B cell (primary cell): ENCODE results near the gene ABCC5. TPM values are rescaled to one million over a fixed set of nuclear protein-coding genes. Genes with fewer than 3 reads are reported as not detected.

Source experiments
- ATAC-seq: fragments of 200-7000 bp; cut with Tn5 transposase; one replicate; pipeline ENCODE4 v1.10.0; 2021; ENCODE audit warnings: low read depth, mild to moderate bottlenecking, moderate number of reproducible peaks, moderate library complexity
- CTCF ChIA-PET: fragments of 350-600 bp; sonication (Branson Sonifier 250); formaldehyde crosslinking; loops from one replicate; lab custom pipeline; 2021; ENCODE audit warnings: antibody characterized with exemption, inconsistent platforms; lab: Charles Lee
- POLR2A ChIA-PET: fragments of 350-600 bp; sonication (Branson Sonifier 250); formaldehyde crosslinking; loops from one replicate; lab custom pipeline; 2021; ENCODE audit warnings: antibody characterized with exemption; lab: Charles Lee
- DNase-seq: peaks from one replicate; pipeline ENCODE4 v3.0.0; 2013
- H2AFZ ChIP-seq: 2 replicates; pipeline ENCODE4 v1.6.1; 2012; ENCODE audit warnings: mild to moderate bottlenecking, low read depth, low read length; ENCODE audit not compliant: insufficient read depth, poor library complexity, severe bottlenecking
- H3K27ac ChIP-seq, 2 donors: 1 replicate in 1 of 2; 2 replicates in 1 of 2; pipeline ENCODE4 v1.5.1; 2012 to 2013; ENCODE audit warnings: low read length in 2 of 2, mild to moderate bottlenecking in 2 of 2, moderate library complexity in 1 of 2
- H3K27me3 ChIP-seq, 4 experiments: fragments of 200-600 bp in 1 of 4; sonication (generic) in 1 of 4; replicated peaks in 1 of 4; 1 replicate in 2 of 4; 2 replicates in 2 of 4; pipeline versions ENCODE4 v1.6.1 to v1.7.0; 2013 to 2016; ENCODE audit warnings: low read length in 3 of 4, mild to moderate bottlenecking in 2 of 4, mixed read lengths in 1 of 4, moderate library complexity in 1 of 4; ENCODE audit not compliant: insufficient read depth in 4 of 4, control insufficient read depth in 3 of 4; ENCODE audit errors: control extremely low read depth in 1 of 4
- H3K36me3 ChIP-seq, 2 experiments: replicated peaks in 1 of 2; 1 replicate in 1 of 2; 2 replicates in 1 of 2; pipeline versions ENCODE4 v1.6.1 to v1.7.1; 2013; ENCODE audit warnings: low read length in 1 of 2; ENCODE audit not compliant: insufficient read depth in 2 of 2, control insufficient read depth in 1 of 2; ENCODE audit errors: control extremely low read depth in 1 of 2, extremely low read depth in 1 of 2
- H3K4me1 ChIP-seq, 2 donors: fragments of 200-600 bp in 1 of 2; sonication (generic) in 1 of 2; 1 replicate in 1 of 2; 2 replicates in 1 of 2; pipeline versions ENCODE4 v1.5.1 to v1.6.1; 2013 to 2017; ENCODE audit warnings: low read length in 2 of 2; ENCODE audit not compliant: control insufficient read depth in 2 of 2, insufficient read depth in 2 of 2
- H3K4me2 ChIP-seq: replicated peaks from 2 replicates; pipeline ENCODE3; 2012; ENCODE audit warnings: mild to moderate bottlenecking, low read depth, low read length; ENCODE audit not compliant: poor library complexity, severe bottlenecking
- H3K4me3 ChIP-seq, 5 experiments: fragments of 200-600 bp in 1 of 5; sonication (generic) in 1 of 5; 1 replicate in 3 of 5; 2 replicates in 2 of 5; pipeline versions ENCODE4 v1.5.1 to v1.7.0; 2011 to 2016; ENCODE audit warnings: low read length in 4 of 5, mild to moderate bottlenecking in 4 of 5, low read depth in 2 of 5, control low read depth in 1 of 5, moderate library complexity in 1 of 5; ENCODE audit not compliant: insufficient read depth in 1 of 5; ENCODE audit errors: control extremely low read depth in 1 of 5, extremely low read depth in 1 of 5
- H3K79me2 ChIP-seq: fragments of 200-600 bp; sonication (generic); one replicate; pipeline ENCODE4 v1.6.0; 2016; ENCODE audit warnings: low read length; ENCODE audit not compliant: control insufficient read depth, insufficient read depth
- H3K9ac ChIP-seq: fragments of 200-600 bp; sonication (generic); 2 replicates; pipeline ENCODE4 v1.6.1; 2017; ENCODE audit warnings: mild to moderate bottlenecking, low read length, moderate library complexity
- H3K9me3 ChIP-seq, 3 donors: one replicate each; pipeline versions ENCODE4 v1.6.1 to v1.7.1; 2013; ENCODE audit warnings: low read length in 2 of 3; ENCODE audit not compliant: control insufficient read depth in 2 of 3, insufficient read depth in 1 of 3; ENCODE audit errors: control extremely low read depth in 1 of 3
- H4K20me1 ChIP-seq: 2 replicates; pipeline ENCODE4 v1.6.0; 2012; ENCODE audit warnings: mild to moderate bottlenecking, low read length; ENCODE audit not compliant: insufficient read depth, control insufficient read depth, poor library complexity, severe bottlenecking
- H3K27ac Mint-ChIP-seq: one replicate; pipeline ENCODE4 v1.8.0; 2021; ENCODE audit warnings: mixed read lengths
- H3K27me3 Mint-ChIP-seq: one replicate; pipeline ENCODE4 v1.8.0; 2021; ENCODE audit warnings: mixed read lengths
- H3K4me1 Mint-ChIP-seq: one replicate; pipeline ENCODE4 v1.8.0; 2021; ENCODE audit warnings: mixed read lengths
- H3K4me3 Mint-ChIP-seq: one replicate; pipeline ENCODE4 v1.8.0; 2021; ENCODE audit warnings: mixed read lengths
- H3K9me3 Mint-ChIP-seq: one replicate; pipeline ENCODE4 v1.8.0; 2022; ENCODE audit warnings: mixed read lengths; ENCODE audit not compliant: insufficient read depth
- CTCF ChIP-seq: fragments of 200-600 bp; IDR thresholded peaks from one replicate; pipeline ENCODE4 v1.8.0; 2022; ENCODE audit warnings: antibody characterized with exemption, mild to moderate bottlenecking
- EZH2 ChIP-seq: IDR thresholded peaks from 2 replicates; pipeline ENCODE4 v1.6.1; 2012; ENCODE audit warnings: borderline replicate concordance, low read depth, mild to moderate bottlenecking, moderate library complexity, low read length; ENCODE audit not compliant: insufficient read depth, poor library complexity, severe bottlenecking
- WGBS: methylation state at CpG from one replicate; pipeline ENCODE4 v1.1.5; 2013; ENCODE audit warnings: missing lambda C conversion rate; ENCODE audit not compliant: insufficient coverage; 5-methylcytosine and 5-hydroxymethylcytosine counted together
- intact Hi-C: fragments of 100-400 bp; cut with micrococcal nuclease; formaldehyde crosslinking; loops from one replicate; pipeline ENCODE4 v1.10.0; 2022
- polyA plus RNA-seq: library from polyadenylated mRNA; depleted of rRNA; stranded (reverse); fragments of >200 nt; gene quantifications from 2 replicates; pipeline ENCODE4 v1.2.3, GENCODE V29; 2012
- total RNA-seq, 2 donors: library from RNA; stranded (reverse); fragments of 120-200 nt in 1 of 2; gene quantifications; 1 replicate in 1 of 2; 2 replicates in 1 of 2; pipeline versions ENCODE4 v1.2.3 to v1.2.4, GENCODE V29; 2013 to 2022

Gene ABCC5
- total and polyA plus RNA-seq, 2 donors (not counting 1 experiment from before 2014, with no cell fraction given), result 13.4 to 29.5 TPM

GRCh38 chr3:183907176-183907575 lies 110.5 kb downstream of the ABCC5 start:
- no peaks in the 10 kb centered on the region for H3K36me3 ChIP-seq
- H3K9ac ChIP-seq, result no peak overlapping the region
- Mint-ChIP-seq H3K4me1 (no peaks in the 10 kb centered on the region), H3K4me3 (no peak overlapping the region), H3K9me3 (no peaks in the 10 kb centered on the region), H3K27me3 (peaks cover 6% of the 10 kb centered on the region), H3K27ac (no peak overlapping the region)
- no peaks in the 10 kb centered on the region for H3K4me1 ChIP-seq
- POLR2A ChIA-PET, result no interaction called here
- H3K4me2 ChIP-seq, result no peak overlapping the region
- H3K79me2 ChIP-seq, result no peaks in the 10 kb centered on the region
- H3K4me3 ChIP-seq, result no peak overlapping the region
- intact Hi-C loops, result no loop called here
- no peaks in the 10 kb centered on the region for H4K20me1 ChIP-seq
- no peak overlapping the region for H2AFZ ChIP-seq
- DNase-seq (no peak), ATAC-seq (no peak)
- WGBS, result 52% methylated on average over 2 of the region's 6 CpGs
- no peaks in the 10 kb centered on the region for H3K27me3 ChIP-seq
- no peaks in the 10 kb centered on the region for H3K9me3 ChIP-seq
- CTCF ChIA-PET, result interaction anchor here (5.3 kb wide), 1 partner anchor 11 kb away, joined by 21 read pairs; no protein-coding TSS in a partner anchor
- no peak for TF ChIP-seq EZH2
- no peak for TF ChIP-seq CTCF
- no peak overlapping the region for H3K27ac ChIP-seq

- H2AFZ ChIP-seq, result no peak overlapping the region
- H3K27me3 ChIP-seq, result peaks cover 0 to 2% (median 0%) of the 10 kb centered on the region in 4 experiments
- CTCF ChIA-PET, result interaction anchor here (1.3 to 5.3 kb wide), 2 partner anchors 10 to 21 kb away, joined by 3 to 21 read pairs; no protein-coding TSS in a partner anchor
- H3K36me3 ChIP-seq, result no peaks in the 10 kb centered on the region
- intact Hi-C loops, result no loop called here
- Mint-ChIP-seq H3K27ac (no peak overlapping the region), H3K4me3 (no peak overlapping the region), H3K9me3 (no peaks in the 10 kb centered on the region), H3K4me1 (no peaks in the 10 kb centered on the region), H3K27me3 (peaks cover 10% of the 10 kb centered on the region)
- H3K4me2 ChIP-seq, result no peak overlapping the region
- no peaks in the 10 kb centered on the region for H3K9me3 ChIP-seq
- H3K9ac ChIP-seq, result no peak overlapping the region
- TF ChIP-seq CTCF (no peak), EZH2 (no peak)
- 81% methylated on average over 11 of the region's 13 CpGs for WGBS
- POLR2A ChIA-PET, result no interaction called here
- no peaks in the 10 kb centered on the region for H3K4me1 ChIP-seq
- H3K27ac ChIP-seq, result no peak overlapping the region
- no peaks in the 10 kb centered on the region for H3K79me2 ChIP-seq
- DNase-seq (no peak), ATAC-seq (no peak)
- no peak overlapping the region for H3K4me3 ChIP-seq
- no peaks in the 10 kb centered on the region for H4K20me1 ChIP-seq
Measured at GRCh38 chr3:183906234-183906921, 111.3 kb downstream of the ABCC5 start.
